Activated naive CD4-positive, alpha-beta T cell treated with anti-CD3 and anti-CD28 coated beads, Interleukin-2, amount 50 U/mL, for 24 hours (primary cell): ENCODE measurements around the gene BARX1.

Experiments
- H3K27ac Mint-ChIP-seq: one replicate; pipeline ENCODE4 v1.8.0; 2021; ENCODE audit warnings: mild to moderate bottlenecking, mixed read lengths
- H3K27me3 Mint-ChIP-seq: one replicate; pipeline ENCODE4 v1.8.0; 2021; ENCODE audit warnings: mixed read lengths
- H3K36me3 Mint-ChIP-seq: one replicate; pipeline ENCODE4 v1.8.0; 2021; ENCODE audit warnings: mixed read lengths
- H3K4me1 Mint-ChIP-seq: one replicate; pipeline ENCODE4 v1.8.0; 2021; ENCODE audit warnings: mixed read lengths
- H3K4me3 Mint-ChIP-seq: one replicate; pipeline ENCODE4 v1.8.0; 2021; ENCODE audit warnings: mild to moderate bottlenecking, mixed read lengths
- H3K9me3 Mint-ChIP-seq: one replicate; pipeline ENCODE4 v1.8.0; 2021; ENCODE audit warnings: mixed read lengths

BARX1 gene

DNA sequence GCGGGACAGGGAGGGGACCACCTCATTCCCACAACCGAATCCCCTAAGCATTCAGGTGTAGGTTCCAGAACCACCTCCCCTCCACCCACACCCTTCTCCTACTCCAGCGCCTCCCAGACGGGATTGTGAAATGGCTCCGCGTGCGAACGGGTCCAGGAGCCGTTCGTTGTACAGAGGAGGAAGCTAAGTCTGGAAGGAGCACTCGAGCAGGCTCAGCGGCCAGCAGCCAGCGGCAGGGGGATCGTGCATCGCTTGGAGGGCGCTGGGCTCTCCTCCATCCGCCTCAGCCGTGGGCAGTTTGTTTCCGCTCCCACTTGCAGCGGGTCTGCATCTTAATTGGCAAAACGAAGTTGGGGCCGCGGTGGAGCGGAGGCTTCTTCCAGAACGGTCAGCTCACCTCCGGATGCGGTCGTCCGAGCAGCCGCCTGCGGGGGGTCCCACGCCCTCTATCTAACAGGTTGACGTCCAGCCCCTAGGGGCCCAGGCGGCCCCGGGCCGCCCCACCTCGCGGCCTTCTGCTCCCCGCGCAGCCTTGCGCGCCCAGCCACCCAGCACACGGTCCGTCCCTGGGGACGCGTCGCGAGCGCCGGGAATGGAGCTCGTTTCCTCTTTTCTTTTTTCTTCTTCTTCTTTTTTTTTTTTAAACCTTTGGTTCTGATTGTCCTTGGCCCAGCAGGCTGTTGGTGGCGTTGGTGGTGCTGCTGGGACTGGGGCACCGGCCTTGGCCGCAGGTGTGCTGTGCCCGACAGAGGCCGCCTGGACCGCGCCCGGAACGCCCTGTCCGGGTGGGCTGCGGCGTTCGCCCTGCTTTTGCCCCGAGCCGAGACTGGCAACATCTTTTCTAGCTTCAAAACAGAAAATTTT lies 3.9 kb upstream of the BARX1 start:
- H3K4me3 Mint-ChIP-seq: peak overlapping the region; percentile 74
- no peak overlapping the region for H3K27ac Mint-ChIP-seq
- no peaks in the 10 kb centered on the region for H3K36me3 Mint-ChIP-seq
- H3K27me3 Mint-ChIP-seq: peaks cover 49% of the 10 kb centered on the region
- H3K4me1 Mint-ChIP-seq: peaks cover 51% of the 10 kb centered on the region
- H3K9me3 Mint-ChIP-seq: no peaks in the 10 kb centered on the region

DNA sequence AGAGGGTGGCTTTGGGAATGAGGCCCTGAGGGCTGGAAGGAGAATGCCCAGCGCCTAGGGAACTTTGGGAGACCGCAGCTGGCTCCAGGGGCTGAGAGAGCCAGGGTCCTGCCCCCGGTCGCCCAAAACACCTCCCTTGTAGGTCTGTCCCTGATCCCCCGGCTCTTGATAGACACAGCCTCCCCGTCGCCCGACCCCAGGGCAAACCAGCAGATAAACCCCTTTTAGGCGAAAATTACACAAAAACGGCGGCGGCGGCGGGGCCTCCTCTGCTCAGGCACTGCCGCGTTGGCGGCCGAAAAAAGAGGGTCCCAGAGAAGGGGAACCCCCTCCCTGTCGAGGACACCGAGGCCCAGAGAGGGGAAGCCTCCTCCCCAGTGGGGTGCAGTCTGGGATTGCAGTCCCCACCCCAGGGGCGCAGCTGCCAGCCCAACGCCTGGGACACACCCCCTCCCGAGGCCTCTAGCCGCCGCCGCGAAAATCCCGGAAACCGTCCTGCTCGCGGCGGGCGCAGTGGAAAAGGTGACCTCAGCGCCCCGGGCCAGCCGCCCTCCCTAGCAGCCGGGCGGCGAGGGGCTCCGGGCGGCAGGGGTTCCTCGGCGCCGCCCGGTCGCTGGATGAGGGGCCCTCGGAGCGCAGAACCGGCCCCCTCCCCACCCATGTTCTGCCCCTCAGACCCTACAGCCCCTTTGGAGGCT lies 3.1 kb upstream of the BARX1 start:
- peaks cover 57% of the 10 kb centered on the region for H3K27me3 Mint-ChIP-seq
- H3K9me3 Mint-ChIP-seq: no peaks in the 10 kb centered on the region
- no peaks in the 10 kb centered on the region for H3K36me3 Mint-ChIP-seq
- H3K4me1 Mint-ChIP-seq: peaks cover 59% of the 10 kb centered on the region
- no peak overlapping the region for H3K27ac Mint-ChIP-seq
- peak overlapping the region; percentile 74 for H3K4me3 Mint-ChIP-seq

DNA sequence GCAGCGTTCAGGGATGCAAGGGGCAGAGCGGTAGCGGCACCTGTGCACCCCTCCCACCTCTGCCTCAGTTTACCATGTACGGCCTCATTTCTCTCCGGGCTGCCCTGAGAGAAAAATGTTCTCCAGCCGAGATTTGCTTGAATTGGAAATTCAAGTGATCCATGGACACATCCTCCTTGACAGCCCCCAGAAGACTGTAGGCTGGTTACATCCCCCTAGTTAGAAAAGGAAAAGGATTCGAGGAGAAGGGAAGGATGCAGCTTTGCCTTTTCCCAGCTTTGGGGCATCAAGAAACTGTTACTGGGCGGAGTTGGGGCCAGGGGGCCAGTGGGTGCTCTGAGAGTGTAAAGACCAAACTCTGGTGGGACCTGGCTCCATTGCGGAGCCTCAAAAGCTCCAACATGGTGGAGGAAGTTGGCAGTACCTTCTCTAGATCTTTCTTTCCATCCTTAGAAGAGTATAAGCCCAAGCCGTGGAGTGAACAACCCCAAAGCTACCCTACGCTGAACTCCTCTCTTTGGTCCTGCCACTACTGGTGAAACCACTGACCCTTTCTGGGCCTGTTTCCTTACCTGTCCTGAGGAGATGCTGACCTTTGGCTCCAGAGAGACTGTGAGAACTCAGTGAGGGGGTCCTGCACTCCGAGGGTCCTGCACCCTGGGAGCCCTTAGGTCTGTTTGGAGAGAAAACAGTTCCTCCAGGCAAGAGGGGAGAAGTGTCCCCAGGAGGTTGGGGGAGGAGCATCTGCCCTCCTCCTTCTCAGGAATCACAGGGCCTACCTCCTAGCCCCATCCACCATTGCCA lies 1.0 kb upstream of the BARX1 start:
- H3K4me3 Mint-ChIP-seq: peak overlapping the region; percentile 82

DNA sequence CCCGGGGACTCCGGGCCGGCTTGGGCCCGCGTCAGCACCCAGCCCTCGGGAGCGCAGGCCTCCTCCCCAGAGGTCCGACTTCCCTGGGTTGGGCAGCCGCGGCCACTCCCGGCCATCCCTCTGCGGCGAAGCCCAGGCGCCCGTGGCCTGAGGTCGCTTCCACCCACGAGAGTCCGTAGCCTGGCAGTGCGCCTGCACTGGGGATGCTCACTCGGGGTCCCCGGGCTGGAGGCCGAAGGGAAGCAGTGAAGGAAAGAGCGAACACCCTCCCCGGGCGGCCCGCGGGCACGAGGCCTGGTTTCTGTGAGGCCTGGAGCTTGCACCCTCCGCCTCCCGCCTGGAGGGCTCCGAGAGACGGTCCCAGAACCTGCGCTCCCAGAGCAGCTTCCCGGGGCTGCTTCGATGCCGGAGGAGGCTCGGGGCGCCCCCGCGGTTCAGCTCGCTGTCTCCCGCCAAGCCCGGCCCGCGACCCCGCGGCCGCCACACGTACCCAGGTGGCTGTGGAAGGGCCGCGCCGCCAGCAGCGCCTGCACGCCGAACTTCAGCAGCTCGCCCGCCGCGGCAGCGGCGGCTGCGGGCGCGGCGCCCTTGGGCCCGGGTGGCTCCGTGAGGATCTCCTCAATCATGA lies 607 bp downstream of the BARX1 start:
- no peak overlapping the region for H3K4me3 Mint-ChIP-seq
- no peaks in the 10 kb centered on the region for H3K36me3 Mint-ChIP-seq
- H3K9me3 Mint-ChIP-seq: no peaks in the 10 kb centered on the region
- H3K4me1 Mint-ChIP-seq: peaks cover 58% of the 10 kb centered on the region
- no peak overlapping the region for H3K27ac Mint-ChIP-seq
- peaks cover 58% of the 10 kb centered on the region for H3K27me3 Mint-ChIP-seq

More for the DNA sequence above, 1.0 kb upstream of the BARX1 start:
- Mint-ChIP-seq H3K27ac (no peak overlapping the region), H3K4me1 (peaks cover 56% of the 10 kb centered on the region), H3K36me3 (no peaks in the 10 kb centered on the region), H3K9me3 (no peaks in the 10 kb centered on the region), H3K27me3 (peaks cover 55% of the 10 kb centered on the region)

DNA sequence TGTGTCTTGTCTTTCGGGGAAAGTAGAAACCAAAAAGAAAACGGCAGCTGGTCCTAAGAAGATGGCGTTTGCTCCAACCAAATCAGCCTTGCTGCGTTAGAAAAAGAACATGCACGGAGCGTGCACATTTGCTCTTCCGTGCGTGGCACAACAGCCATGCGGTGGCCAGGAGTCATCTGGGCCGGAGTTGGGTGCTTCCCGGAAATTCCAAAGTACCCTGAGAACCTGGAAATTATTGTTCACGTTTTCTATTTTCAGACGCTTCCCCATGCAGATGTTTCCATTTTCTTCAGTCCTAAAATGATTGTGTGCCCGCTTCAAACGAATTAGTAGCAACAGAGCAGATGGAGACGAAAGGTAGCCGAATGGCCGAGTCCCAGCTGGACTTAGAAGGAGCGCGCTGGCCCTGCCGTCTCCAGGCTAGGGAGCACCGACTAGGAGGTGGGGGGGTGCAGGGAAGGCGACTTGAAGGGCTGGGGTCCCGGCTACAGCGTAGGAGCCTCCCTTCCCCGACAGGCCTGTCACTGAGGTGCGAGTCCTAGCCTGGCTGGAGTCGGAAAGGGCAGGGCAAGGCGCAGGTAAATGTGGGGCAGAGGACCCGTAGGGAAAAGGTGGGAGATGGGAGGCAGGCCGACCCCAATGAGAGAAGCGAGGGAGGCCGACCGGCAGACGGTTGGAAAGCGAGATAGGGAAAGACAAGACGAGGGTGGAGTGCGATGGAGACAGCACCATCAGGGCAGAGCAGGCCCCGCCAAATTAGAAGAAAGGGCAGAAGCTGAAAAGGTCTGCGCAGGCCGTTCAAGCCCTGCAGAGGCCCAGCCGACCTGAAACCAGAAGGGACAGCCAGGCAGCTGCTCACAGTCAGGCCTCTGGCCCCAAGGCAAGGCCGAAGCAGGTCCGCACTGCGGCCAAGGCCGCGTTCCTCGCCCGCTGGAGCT lies 1.4 kb downstream of the BARX1 start:
- Mint-ChIP-seq H3K4me1 (peaks cover 52% of the 10 kb centered on the region), H3K27me3 (peaks cover 57% of the 10 kb centered on the region), H3K27ac (no peak overlapping the region), H3K36me3 (no peaks in the 10 kb centered on the region), H3K4me3 (peak overlapping the region; percentile 53), H3K9me3 (no peaks in the 10 kb centered on the region)

DNA sequence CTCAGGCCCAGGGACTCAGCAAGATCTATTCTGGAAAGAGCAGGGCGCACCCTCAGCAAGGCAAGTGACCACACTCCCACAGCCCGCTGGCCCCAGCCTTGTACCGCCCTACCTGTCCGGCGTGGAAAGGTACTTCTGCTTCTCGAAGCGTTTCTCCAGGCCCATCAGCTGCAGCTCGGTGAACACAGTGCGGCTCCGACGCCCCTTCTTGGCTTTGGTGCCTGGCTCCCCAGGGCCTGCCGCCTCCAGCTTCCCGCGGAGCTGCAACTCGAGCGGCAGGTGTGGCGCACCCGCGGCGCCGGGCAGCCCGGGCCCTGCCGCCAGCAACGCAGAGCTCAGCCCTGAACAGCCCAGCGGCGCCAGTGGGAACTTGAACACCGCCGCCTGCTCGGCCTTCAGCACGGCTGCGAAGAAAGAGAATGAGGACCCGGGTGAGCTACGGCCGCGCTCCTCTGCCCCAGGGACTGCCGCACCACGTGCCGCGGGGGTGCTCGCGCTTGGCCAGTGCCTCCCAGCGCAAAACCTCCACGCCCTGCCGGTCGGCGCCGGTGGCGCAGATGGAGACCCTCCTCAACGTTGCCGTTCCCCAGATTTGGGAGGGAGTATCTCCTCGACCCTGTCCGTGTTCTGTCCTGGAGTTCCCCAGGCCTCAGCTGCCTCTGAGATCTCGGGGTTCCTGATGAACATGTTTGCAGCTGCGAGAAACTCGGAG lies 2.2 kb downstream of the BARX1 start:
- H3K4me1 Mint-ChIP-seq: peaks cover 48% of the 10 kb centered on the region
- H3K27ac Mint-ChIP-seq: peak overlapping the region; percentile 47
- no peaks in the 10 kb centered on the region for H3K9me3 Mint-ChIP-seq
- H3K27me3 Mint-ChIP-seq: peaks cover 58% of the 10 kb centered on the region
- no peaks in the 10 kb centered on the region for H3K36me3 Mint-ChIP-seq
- peak overlapping the region; percentile 62 for H3K4me3 Mint-ChIP-seq

DNA sequence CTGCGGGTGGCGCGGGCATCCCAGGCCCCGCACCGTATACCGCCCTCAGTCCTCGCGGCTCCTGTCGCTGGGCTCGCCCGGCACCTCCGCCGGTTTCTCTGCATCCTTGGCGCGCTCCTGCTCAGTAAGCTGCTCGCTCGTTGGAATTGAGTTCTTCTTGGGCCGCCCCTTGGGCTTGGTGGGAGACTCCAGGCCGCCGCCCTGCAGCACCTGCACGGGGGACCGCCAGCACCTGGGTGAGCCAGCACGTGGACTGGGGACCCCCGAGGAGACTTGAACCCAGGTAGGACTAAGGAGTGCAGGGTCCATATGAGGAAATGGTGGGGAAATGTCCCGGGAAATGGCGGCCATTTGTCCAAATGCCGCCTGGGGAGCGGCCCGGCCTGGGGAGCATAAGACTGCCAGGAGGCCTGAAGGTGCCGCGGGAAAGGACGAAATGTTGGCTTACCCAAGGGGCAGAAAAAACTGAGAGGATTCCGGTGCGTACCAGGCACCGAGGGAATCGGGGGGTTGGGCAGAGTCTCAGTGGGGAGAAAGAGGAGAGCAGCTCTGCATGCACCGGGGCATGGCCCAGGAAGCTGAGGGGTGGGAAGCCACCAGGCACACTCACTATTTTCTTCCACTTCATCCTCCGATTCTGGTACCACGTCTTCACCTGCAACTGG lies 2.9 kb downstream of the BARX1 start:
- H3K36me3 Mint-ChIP-seq: no peaks in the 10 kb centered on the region
- peaks cover 59% of the 10 kb centered on the region for H3K27me3 Mint-ChIP-seq
- peak overlapping the region; percentile 47 for H3K27ac Mint-ChIP-seq
- H3K4me1 Mint-ChIP-seq: peaks cover 47% of the 10 kb centered on the region
- H3K9me3 Mint-ChIP-seq: no peaks in the 10 kb centered on the region
- H3K4me3 Mint-ChIP-seq: peak overlapping the region; percentile 67

DNA sequence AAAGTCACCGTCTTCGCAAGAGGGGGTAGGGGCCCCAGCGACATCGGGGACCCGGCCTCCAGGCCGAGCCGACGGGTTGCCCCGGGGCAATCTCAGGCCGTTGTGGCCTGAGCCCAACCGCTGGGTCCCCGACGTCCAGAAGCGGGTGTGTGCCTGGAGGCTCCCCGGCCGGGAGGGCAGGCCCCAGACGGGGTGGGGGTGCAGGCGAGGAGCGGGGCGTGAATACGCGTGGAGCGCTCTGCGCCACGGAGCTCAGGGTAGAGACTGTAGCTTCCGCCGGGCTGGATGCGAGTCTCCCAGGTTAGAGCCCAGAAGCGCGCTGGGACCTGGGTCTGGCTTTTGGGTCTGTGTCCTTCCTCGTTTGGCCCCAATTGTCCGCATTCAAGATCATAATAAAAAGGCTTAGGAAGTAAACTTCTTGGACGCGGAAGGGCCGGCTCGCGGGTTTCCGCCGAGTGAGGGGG lies 3.5 kb downstream of the BARX1 start:
- Mint-ChIP-seq H3K36me3 (no peaks in the 10 kb centered on the region), H3K27me3 (peaks cover 61% of the 10 kb centered on the region), H3K4me1 (peaks cover 49% of the 10 kb centered on the region), H3K4me3 (peak overlapping the region; percentile 67), H3K9me3 (no peaks in the 10 kb centered on the region), H3K27ac (no peak overlapping the region)

DNA sequence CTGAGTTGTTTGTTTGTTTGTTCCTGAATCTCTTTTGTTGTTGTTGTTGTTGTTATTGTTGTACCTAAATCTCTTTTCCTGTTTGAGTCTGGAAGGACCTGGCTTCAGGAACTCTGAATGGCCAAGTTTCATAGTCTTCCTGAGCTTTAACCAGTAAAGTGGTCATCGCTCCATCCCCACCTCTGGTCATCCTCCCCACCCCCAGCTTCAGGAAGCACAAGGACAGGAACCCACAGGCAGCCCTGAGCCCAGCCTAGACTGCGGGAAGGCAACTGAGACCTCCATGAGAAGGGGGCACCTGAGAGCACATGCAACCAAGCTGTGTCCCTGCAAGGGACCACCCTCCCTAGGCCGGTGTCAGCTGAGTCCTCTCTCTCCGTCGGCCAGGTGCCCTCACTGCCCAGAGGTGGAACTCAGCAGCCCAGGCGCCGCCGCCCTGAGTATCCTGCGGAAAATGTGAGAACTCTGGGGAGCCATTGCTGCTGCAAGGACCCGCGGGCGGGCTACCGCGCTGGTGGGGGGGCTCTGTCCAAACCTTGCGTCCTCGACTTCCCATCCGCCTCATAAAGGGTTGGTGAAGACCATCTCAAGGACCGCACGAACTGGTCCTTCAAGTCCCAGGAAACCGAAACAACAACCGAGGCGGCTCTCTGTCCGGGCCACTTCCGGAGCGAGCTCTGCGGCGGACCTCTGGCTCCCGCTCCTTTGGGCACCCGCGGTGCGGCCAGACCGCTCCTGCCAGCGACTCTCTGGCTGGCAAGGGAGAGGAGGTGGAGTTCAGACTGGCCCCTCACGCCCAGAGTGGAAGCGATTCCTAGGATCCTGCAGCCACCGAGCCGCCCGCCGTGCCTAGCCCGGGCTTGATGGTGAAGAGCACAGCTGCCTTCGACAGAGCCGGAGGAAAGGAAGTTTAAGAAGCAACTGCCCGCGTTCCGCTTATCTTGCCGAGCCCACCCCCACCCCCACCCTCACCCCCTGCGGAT lies 4.2 kb downstream of the BARX1 start:
- Mint-ChIP-seq H3K4me3 (peak overlapping the region; percentile 74), H3K36me3 (no peaks in the 10 kb centered on the region), H3K4me1 (peaks cover 50% of the 10 kb centered on the region), H3K27me3 (peaks cover 62% of the 10 kb centered on the region), H3K9me3 (no peaks in the 10 kb centered on the region), H3K27ac (no peak overlapping the region)

DNA sequence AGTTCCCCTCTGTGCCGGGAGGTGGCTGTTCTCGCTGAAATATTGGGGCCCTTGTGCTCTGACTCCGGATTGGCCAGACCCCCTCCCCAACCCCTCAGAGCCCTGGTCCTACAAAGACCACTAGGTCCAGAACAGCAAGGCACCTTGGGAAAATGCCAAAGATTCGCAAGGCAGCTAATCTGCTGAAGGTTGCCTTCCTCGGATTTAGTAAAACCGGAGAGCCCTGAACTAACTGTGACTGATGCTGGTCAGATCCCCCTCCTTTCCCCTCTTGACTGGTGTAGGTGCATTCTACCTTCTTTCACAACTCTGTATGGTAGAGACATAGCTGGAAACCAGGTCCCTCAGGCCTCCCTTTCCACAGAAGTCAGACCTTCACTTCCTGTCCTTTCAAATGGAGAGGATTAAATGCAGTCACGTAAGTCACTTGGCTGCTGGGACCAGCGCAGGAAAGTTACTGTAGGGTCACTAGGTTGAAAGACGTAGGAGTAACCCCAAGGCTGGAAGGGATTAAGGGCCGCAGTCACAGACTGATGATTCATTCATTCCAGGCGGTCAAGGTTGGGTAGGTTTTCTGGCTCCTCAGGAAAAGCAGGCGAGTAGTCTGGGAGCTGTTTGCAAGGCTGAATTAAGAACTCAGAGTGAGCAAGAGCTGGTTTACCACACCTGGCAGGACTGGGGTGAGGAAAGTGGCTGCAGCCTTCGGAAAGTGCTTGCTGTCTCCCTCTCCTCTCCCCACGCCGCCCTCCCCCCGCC lies 5.3 kb downstream of the BARX1 start:
- H3K27ac Mint-ChIP-seq: no peak overlapping the region
- no peaks in the 10 kb centered on the region for H3K36me3 Mint-ChIP-seq
- H3K9me3 Mint-ChIP-seq: no peaks in the 10 kb centered on the region
- peaks cover 52% of the 10 kb centered on the region for H3K4me1 Mint-ChIP-seq
- H3K27me3 Mint-ChIP-seq: peaks cover 64% of the 10 kb centered on the region
- H3K4me3 Mint-ChIP-seq: peak overlapping the region; percentile 28

DNA sequence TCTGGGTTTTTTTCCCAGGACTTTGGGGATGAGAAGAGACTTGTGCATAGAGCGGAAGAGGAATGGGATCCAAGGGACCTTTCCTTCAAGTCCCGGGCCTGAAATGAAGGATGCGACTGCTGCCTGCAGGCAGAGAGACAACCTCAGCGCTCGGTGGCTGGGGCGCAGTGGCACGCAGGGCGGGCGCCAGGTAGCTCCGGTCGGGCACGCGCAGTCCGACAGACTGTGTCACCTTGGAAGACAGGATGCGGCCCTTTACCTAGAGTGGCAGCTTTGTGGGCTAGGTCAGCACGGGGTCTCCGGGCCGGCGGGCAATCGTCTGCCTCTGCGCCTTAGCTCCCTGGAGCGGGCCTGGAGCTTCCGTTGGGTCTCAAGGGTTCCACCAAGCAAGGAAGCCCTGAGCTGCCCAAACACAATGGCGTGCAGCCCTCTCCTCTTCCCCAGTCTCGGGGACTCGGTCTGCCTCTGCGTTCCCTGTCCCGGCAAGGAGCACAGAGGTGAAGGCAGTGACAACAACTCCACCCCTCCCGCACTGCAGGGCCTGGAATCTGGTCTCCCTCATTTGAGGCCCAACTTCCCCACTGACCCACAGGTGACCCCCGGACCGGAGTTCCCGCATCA lies 6.0 kb downstream of the BARX1 start:
- Mint-ChIP-seq H3K4me1 (peaks cover 53% of the 10 kb centered on the region), H3K36me3 (no peaks in the 10 kb centered on the region), H3K27me3 (peaks cover 65% of the 10 kb centered on the region), H3K4me3 (no peak overlapping the region), H3K27ac (no peak overlapping the region), H3K9me3 (no peaks in the 10 kb centered on the region)
